ENCODE data around the gene DPP6. TPM values are rescaled to one million over a fixed set of nuclear protein-coding genes. Genes with fewer than 3 reads are reported as not detected.

DPP6 gene
- total RNA-seq, 1 experiment from 2014 or later, result not detected

- no TSS peak for BruUV-seq (replicated peaks)
- H3K36me3 ChIP-seq (ENCODE audit: insufficient read depth, low read length, poor library complexity, severe bottlenecking), result no peaks in the 10 kb centered on the region
- H3K27ac ChIP-seq (ENCODE audit: low read depth, low read length, poor library complexity, severe bottlenecking), result no peak overlapping the region
- TF ChIP-seq EZH2 (IDR thresholded peaks at IDR 0.05; ENCODE audit: borderline replicate concordance, low read depth, low read length, poor library complexity, severe bottlenecking), result no peak
- TF ChIP-seq, protein P1, sequence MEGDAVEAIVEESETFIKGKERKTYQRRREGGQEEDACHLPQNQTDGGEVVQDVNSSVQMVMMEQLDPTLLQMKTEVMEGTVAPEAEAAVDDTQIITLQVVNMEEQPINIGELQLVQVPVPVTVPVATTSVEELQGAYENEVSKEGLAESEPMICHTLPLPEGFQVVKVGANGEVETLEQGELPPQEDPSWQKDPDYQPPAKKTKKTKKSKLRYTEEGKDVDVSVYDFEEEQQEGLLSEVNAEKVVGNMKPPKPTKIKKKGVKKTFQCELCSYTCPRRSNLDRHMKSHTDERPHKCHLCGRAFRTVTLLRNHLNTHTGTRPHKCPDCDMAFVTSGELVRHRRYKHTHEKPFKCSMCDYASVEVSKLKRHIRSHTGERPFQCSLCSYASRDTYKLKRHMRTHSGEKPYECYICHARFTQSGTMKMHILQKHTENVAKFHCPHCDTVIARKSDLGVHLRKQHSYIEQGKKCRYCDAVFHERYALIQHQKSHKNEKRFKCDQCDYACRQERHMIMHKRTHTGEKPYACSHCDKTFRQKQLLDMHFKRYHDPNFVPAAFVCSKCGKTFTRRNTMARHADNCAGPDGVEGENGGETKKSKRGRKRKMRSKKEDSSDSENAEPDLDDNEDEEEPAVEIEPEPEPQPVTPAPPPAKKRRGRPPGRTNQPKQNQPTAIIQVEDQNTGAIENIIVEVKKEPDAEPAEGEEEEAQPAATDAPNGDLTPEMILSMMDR (conservative IDR thresholded peaks at IDR 0.05; ENCODE audit: low read depth, low read length), result no peak
- ChIA-PET CTCF (no interaction called here), POLR2A (ENCODE audit: low non-redundant PET) (no interaction called here)
- intact Hi-C loops (cut with micrococcal nuclease; ENCODE audit: unreplicated experiment), result no loop called here
- no peak overlapping the region for H3K4me3 ChIP-seq (ENCODE audit: low read depth, low read length, poor library complexity, severe bottlenecking)
- DNase-seq (ENCODE audit: low spot score), result no peak
- peaks cover 9% of the 10 kb centered on the region for H3K9me3 ChIP-seq (ENCODE audit: low read depth, low read length, poor library complexity, severe bottlenecking)
- H3K4me1 ChIP-seq (ENCODE audit: insufficient read depth, low read length, poor library complexity, severe bottlenecking), result no peaks in the 10 kb centered on the region
- H3K27me3 ChIP-seq (replicated peaks; ENCODE audit: insufficient read depth, low read depth, low read length, poor library complexity), result no peaks in the 10 kb centered on the region
Observed at GRCh38 chr7:154575497-154575896, 523.3 kb downstream of the DPP6 start.

- BruUV-seq (replicated peaks), result no TSS peak
- Histone ChIP-seq H3K4me1 (ENCODE audit: insufficient read depth, low read length, poor library complexity, severe bottlenecking) (no peaks in the 10 kb centered on the region), H3K9me3 (ENCODE audit: low read depth, low read length, poor library complexity, severe bottlenecking) (peaks cover 9% of the 10 kb centered on the region), H3K27ac (ENCODE audit: low read depth, low read length, poor library complexity, severe bottlenecking) (no peak overlapping the region), H3K4me3 (ENCODE audit: low read depth, low read length, poor library complexity, severe bottlenecking) (no peak overlapping the region), H3K36me3 (ENCODE audit: insufficient read depth, low read length, poor library complexity, severe bottlenecking) (no peaks in the 10 kb centered on the region), H3K27me3 (replicated peaks; ENCODE audit: insufficient read depth, low read depth, low read length, poor library complexity) (no peaks in the 10 kb centered on the region)
- intact Hi-C loops (cut with micrococcal nuclease; ENCODE audit: unreplicated experiment), result no loop called here
- TF ChIP-seq, protein P1 (conservative IDR thresholded peaks at IDR 0.05; ENCODE audit: low read depth, low read length), result no peak
- no peak for TF ChIP-seq EZH2 (IDR thresholded peaks at IDR 0.05; ENCODE audit: borderline replicate concordance, low read depth, low read length, poor library complexity, severe bottlenecking)
- CTCF ChIA-PET, result no interaction called here
- no peak for DNase-seq (ENCODE audit: low spot score)
- POLR2A ChIA-PET (ENCODE audit: low non-redundant PET), result no interaction called here
Observed at GRCh38 chr7:154576604-154577003, 524.4 kb downstream of the DPP6 start.

DNA sequence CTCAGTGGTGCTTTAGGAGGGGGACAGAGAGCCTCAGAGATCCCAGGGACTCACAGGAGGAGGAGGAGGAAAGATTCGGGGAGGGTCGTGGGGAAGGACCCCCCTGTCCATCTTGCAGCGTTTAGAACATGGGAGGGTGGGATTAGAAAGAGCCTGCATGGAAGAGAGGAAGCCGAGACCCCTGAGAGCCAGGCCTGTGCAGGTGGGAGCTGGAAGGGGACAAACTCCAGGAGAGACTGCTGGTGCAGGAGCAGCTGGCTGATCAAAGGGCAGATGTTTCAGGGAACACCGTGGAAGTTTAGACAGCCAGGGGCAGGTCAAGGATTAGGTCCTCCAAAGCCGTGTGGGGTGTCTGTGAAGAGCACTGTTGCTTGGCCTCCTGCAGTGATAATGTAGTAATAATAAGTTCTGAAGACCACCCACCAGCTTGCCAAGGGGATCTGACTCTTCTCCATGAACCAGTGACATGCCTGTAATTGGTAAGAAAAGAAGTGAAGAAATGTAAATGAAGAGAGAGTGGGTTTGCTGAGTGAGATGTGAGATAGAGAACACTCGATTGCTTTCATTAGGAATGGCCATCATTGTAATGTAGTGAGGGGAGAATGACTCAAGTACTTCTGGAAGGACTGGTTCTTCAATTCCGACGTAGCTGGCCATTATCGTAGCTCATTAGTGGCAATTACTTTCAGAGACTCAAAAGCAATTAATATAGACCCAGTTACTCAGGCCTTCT, 525.1 kb downstream of the DPP6 start:
- ChIA-PET CTCF (no interaction called here), POLR2A (ENCODE audit: low non-redundant PET) (no interaction called here)
- peaks cover 9% of the 10 kb centered on the region for H3K9me3 ChIP-seq (ENCODE audit: low read depth, low read length, poor library complexity, severe bottlenecking)
- no peaks in the 10 kb centered on the region for H3K4me1 ChIP-seq (ENCODE audit: insufficient read depth, low read length, poor library complexity, severe bottlenecking)
- TF ChIP-seq, protein P1 (conservative IDR thresholded peaks at IDR 0.05; ENCODE audit: low read depth, low read length), result no peak
- no peak for TF ChIP-seq EZH2 (IDR thresholded peaks at IDR 0.05; ENCODE audit: borderline replicate concordance, low read depth, low read length, poor library complexity, severe bottlenecking)
- intact Hi-C loops (cut with micrococcal nuclease; ENCODE audit: unreplicated experiment), result no loop called here
- no peak overlapping the region for H3K4me3 ChIP-seq (ENCODE audit: low read depth, low read length, poor library complexity, severe bottlenecking)
- no peak overlapping the region for H3K27ac ChIP-seq (ENCODE audit: low read depth, low read length, poor library complexity, severe bottlenecking)
- H3K27me3 ChIP-seq (replicated peaks; ENCODE audit: insufficient read depth, low read depth, low read length, poor library complexity), result no peaks in the 10 kb centered on the region
- H3K36me3 ChIP-seq (ENCODE audit: insufficient read depth, low read length, poor library complexity, severe bottlenecking), result no peaks in the 10 kb centered on the region
- BruUV-seq (replicated peaks), result no TSS peak
- DNase-seq (ENCODE audit: low spot score), result no peak

Data from A673 (cell line).